GM12878 (cell line): Measurements from ENCODE around the gene ARF3. TPM values are rescaled to one million over a fixed set of nuclear protein-coding genes. Genes with fewer than 3 reads are reported as not detected.

Experiments used
- ATF7 ChIP-seq: fragments of 450-650 bp; IDR thresholded peaks from 2 replicates; pipeline ENCODE4 v1.6.1; 2016; ENCODE audit warnings: low read depth, mild to moderate bottlenecking
- BRCA1 ChIP-seq: IDR thresholded peaks from 2 replicates; pipeline ENCODE4 v1.6.1; 2011; ENCODE audit warnings: low read depth, low read length, improper control_type of control experiment
- CBX5 ChIP-seq: sonication (generic); IDR thresholded peaks from 2 replicates; pipeline ENCODE4 v1.6.1; 2016; ENCODE audit warnings: low read depth, moderate library complexity, mild to moderate bottlenecking, inconsistent platforms
- DPF2 ChIP-seq: fragments of 450-650 bp; IDR thresholded peaks from 2 replicates; pipeline ENCODE4 v1.6.1; 2017; ENCODE audit warnings: mild to moderate bottlenecking
- HDGF ChIP-seq: fragments of 450-650 bp; IDR thresholded peaks from 2 replicates; pipeline ENCODE4 v1.6.1; 2016; ENCODE audit warnings: antibody characterized with exemption
- IKZF1 ChIP-seq: fragments of 450-650 bp; conservative IDR thresholded peaks from 2 replicates; pipeline ENCODE4 v1.6.1; 2017; ENCODE audit warnings: antibody characterized with exemption, mild to moderate bottlenecking
- JUNB ChIP-seq: IDR thresholded peaks from 2 replicates; pipeline ENCODE4 v1.6.1; 2016; ENCODE audit warnings: antibody characterized with exemption, mild to moderate bottlenecking
- NFYA ChIP-seq: IDR thresholded peaks from 2 replicates; pipeline ENCODE4 v1.6.1; 2011; ENCODE audit warnings: low read depth, mild to moderate bottlenecking, low read length, improper control_type of control experiment, borderline replicate concordance
- PAX8 ChIP-seq: fragments of 450-650 bp; IDR thresholded peaks from 2 replicates; pipeline ENCODE4 v1.6.1; 2017; ENCODE audit warnings: mild to moderate bottlenecking, moderate library complexity
- RAD21 ChIP-seq: IDR thresholded peaks from 2 replicates; pipeline ENCODE4 v1.6.1; 2011; ENCODE audit warnings: mild to moderate bottlenecking, low read depth, low read length, moderate library complexity; ENCODE audit not compliant: insufficient read depth
- RAD51 ChIP-seq: fragments of 450-650 bp; IDR thresholded peaks from 2 replicates; pipeline ENCODE4 v1.6.1; 2016; ENCODE audit warnings: moderate library complexity, mild to moderate bottlenecking, inconsistent platforms
- TCF3 ChIP-seq: IDR thresholded peaks from 2 replicates; pipeline ENCODE4 v1.6.1; 2012; ENCODE audit warnings: low read depth, mild to moderate bottlenecking, low read length, borderline replicate concordance; ENCODE audit not compliant: insufficient read depth
- YBX1 ChIP-seq: fragments of 450-650 bp; IDR thresholded peaks from 2 replicates; pipeline ENCODE4 v1.6.1; 2016; ENCODE audit warnings: antibody characterized with exemption
- ZBTB40 ChIP-seq: fragments of 450-650 bp; IDR thresholded peaks from 2 replicates; pipeline ENCODE4 v1.6.1; 2016; ENCODE audit warnings: mild to moderate bottlenecking, moderate library complexity, borderline replicate concordance
- polyA plus RNA-seq, 11 experiments: library from polyadenylated mRNA; depleted of rRNA in 4 of 11; unstranded in 6 of 11; stranded (reverse) in 5 of 11; fragments of >200 nt; fragmentation: Nextera tagmentation in 4 of 11; fragmentation: Illumina TruSeq in 1 of 11; extraction: Ambion mirVana in 4 of 11; extraction: Trizol in 1 of 11; gene quantifications; 1 replicate in 1 of 11; 2 replicates in 10 of 11; pipeline versions ENCODE4 v1.2.1 to v1.2.3, GENCODE V29; 2011 to 2016; ENCODE audit warnings: inconsistent platforms in 2 of 11, missing spikeins in 2 of 11, low read depth in 1 of 11
- total RNA-seq, 4 experiments: library from RNA; depleted of rRNA in 3 of 4; stranded (reverse); fragments of >200 nt in 3 of 4; fragmentation: Illumina TruSeq in 1 of 4; extraction: Trizol in 1 of 4; gene quantifications; 2 replicates each; pipeline versions ENCODE4 v1.2.1 to v1.2.3, GENCODE V29; 2013 to 2021
- TF ChIP-seq, protein P1 (sequence below): fragments of 450-650 bp; IDR thresholded peaks from 2 replicates; pipeline ENCODE4 v1.6.1; 2018; ENCODE audit warnings: mild to moderate bottlenecking, low read depth, moderate library complexity; ENCODE audit not compliant: partially characterized antibody
- TF ChIP-seq, protein P2 (sequence below): fragments of 450-650 bp; IDR thresholded peaks from 2 replicates; pipeline ENCODE4 v1.6.1; 2017; ENCODE audit warnings: mild to moderate bottlenecking, low read depth, inconsistent platforms; ENCODE audit not compliant: poor library complexity, severe bottlenecking
- TF ChIP-seq, protein P3 (sequence below), 3 experiments: IDR thresholded peaks in 2 of 3; conservative IDR thresholded peaks in 1 of 3; 2 replicates each; pipeline ENCODE4 v1.5.1; 2011; ENCODE audit warnings: low read depth in 3 of 3, low read length in 3 of 3, mild to moderate bottlenecking in 3 of 3, control low read depth in 2 of 3, moderate library complexity in 2 of 3, inconsistent platforms in 1 of 3, mixed read lengths in 1 of 3; ENCODE audit not compliant: control insufficient read depth in 2 of 3, insufficient read depth in 1 of 3; ENCODE audit errors: extremely low read depth in 1 of 3

The ARF3 gene
- total and polyA plus RNA-seq, 10 of the 15 experiments (the other 5 are each of a cell fraction or from before 2014, with no cell fraction given) = 8.7 to 263 (median 74.4) TPM

DNA sequence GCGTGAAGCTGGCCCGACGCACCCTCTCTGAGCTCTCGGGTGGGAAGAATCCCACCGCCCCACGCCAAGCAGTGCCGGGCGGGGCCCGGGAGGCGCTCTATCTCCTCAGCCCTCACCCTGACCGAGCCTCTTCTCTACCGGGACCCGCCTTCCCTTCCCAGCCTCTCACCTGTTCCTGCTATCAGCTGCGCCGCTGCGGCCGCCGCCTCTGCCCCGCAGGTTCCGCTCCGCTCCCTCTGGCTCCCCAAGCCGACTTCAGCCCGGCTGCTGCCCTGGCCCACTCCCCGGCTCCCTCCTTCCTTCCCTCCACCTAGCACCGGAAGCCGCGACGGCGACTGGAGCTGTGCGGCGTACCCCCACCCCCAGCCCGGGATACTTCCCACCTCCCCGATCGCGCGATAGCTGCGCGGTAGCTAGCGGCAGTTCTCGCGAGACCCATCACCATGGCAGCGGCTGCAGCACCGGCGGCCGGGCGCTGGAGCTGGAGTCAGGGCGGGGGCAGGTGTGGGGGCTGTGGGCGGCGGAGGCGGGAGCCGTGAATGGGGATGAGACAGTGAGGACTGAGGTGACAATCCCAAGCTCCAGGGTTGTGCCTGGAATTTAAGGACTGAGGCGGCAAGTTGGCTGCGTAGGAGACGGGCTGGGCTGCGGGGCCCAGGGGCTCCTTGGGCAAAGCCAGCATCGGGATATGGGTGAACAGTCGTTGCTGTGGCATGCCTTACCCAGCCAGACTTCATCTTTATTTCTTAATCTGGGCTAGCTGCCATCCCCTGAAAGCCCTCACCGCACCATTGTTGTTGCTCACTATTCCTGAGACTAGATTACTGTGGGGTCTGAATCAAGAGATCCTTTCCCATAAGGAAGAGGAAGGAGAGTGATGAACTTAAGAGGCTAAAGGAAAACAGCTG lies at the start of gene ARF3 (continued):
- TF ChIP-seq ZBTB40 (peak; percentile 76; the same call in 1 of the 2 replicates), IKZF1 (peak; percentile 74), YBX1 (no peak), HDGF (0 out of 2 replicates have a peak, but pooled peaks have one; percentile 50), NFYA (no peak), RAD21 (no peak), TCF3 (no peak), JUNB (no peak), BRCA1 (peak; percentile 97), DPF2 (no peak; the same call in 1 of the 2 replicates), CBX5 (no peak), PAX8 (no peak), RAD51 (no peak), ATF7 (no peak)
- TF ChIP-seq, protein P1, sequence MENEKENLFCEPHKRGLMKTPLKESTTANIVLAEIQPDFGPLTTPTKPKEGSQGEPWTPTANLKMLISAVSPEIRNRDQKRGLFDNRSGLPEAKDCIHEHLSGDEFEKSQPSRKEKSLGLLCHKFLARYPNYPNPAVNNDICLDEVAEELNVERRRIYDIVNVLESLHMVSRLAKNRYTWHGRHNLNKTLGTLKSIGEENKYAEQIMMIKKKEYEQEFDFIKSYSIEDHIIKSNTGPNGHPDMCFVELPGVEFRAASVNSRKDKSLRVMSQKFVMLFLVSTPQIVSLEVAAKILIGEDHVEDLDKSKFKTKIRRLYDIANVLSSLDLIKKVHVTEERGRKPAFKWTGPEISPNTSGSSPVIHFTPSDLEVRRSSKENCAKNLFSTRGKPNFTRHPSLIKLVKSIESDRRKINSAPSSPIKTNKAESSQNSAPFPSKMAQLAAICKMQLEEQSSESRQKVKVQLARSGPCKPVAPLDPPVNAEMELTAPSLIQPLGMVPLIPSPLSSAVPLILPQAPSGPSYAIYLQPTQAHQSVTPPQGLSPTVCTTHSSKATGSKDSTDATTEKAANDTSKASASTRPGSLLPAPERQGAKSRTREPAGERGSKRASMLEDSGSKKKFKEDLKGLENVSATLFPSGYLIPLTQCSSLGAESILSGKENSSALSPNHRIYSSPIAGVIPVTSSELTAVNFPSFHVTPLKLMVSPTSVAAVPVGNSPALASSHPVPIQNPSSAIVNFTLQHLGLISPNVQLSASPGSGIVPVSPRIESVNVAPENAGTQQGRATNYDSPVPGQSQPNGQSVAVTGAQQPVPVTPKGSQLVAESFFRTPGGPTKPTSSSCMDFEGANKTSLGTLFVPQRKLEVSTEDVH = no peak
- TF ChIP-seq, protein P2, sequence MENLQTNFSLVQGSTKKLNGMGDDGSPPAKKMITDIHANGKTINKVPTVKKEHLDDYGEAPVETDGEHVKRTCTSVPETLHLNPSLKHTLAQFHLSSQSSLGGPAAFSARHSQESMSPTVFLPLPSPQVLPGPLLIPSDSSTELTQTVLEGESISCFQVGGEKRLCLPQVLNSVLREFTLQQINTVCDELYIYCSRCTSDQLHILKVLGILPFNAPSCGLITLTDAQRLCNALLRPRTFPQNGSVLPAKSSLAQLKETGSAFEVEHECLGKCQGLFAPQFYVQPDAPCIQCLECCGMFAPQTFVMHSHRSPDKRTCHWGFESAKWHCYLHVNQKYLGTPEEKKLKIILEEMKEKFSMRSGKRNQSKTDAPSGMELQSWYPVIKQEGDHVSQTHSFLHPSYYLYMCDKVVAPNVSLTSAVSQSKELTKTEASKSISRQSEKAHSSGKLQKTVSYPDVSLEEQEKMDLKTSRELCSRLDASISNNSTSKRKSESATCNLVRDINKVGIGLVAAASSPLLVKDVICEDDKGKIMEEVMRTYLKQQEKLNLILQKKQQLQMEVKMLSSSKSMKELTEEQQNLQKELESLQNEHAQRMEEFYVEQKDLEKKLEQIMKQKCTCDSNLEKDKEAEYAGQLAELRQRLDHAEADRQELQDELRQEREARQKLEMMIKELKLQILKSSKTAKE = no peak
- TF ChIP-seq, protein P3, sequence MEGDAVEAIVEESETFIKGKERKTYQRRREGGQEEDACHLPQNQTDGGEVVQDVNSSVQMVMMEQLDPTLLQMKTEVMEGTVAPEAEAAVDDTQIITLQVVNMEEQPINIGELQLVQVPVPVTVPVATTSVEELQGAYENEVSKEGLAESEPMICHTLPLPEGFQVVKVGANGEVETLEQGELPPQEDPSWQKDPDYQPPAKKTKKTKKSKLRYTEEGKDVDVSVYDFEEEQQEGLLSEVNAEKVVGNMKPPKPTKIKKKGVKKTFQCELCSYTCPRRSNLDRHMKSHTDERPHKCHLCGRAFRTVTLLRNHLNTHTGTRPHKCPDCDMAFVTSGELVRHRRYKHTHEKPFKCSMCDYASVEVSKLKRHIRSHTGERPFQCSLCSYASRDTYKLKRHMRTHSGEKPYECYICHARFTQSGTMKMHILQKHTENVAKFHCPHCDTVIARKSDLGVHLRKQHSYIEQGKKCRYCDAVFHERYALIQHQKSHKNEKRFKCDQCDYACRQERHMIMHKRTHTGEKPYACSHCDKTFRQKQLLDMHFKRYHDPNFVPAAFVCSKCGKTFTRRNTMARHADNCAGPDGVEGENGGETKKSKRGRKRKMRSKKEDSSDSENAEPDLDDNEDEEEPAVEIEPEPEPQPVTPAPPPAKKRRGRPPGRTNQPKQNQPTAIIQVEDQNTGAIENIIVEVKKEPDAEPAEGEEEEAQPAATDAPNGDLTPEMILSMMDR (IDR thresholded peaks at IDR 0.05 in 2 of 3, conservative IDR thresholded peaks at IDR 0.05 in 1 of 3; ENCODE audit: control insufficient read depth in 2 of 3, extremely low read depth in 1 of 3, insufficient read depth in 1 of 3, low read depth in 3 of 3, low read length in 3 of 3) = 0 out of 6 replicates have a peak, but pooled peaks of 1 of the 3 experiments have one; percentile 8
